Measurements from ENCODE around the gene FCAMR. TPM values are rescaled to one million over a fixed set of nuclear protein-coding genes. Genes with fewer than 3 reads are reported as not detected.
A peak's percentile ranks its signal among the peaks of the same experiment; 100 is the strongest.

The FCAMR gene
- total RNA-seq, 1 experiment from 2014 or later, result not detected

GRCh38 chr1:206957639-206958038 lies 12.6 kb downstream of the FCAMR start:
- DNase-seq, result peak; percentile 5
- Histone ChIP-seq H3K27me3 (ENCODE audit: control insufficient read depth, insufficient read depth, low read length) (no peaks in the 10 kb centered on the region; the same call in 1 of the 2 replicates), H3K36me3 (replicated peaks; ENCODE audit: control insufficient read depth, insufficient read depth, low read length) (no peaks in the 10 kb centered on the region)

GRCh38 chr1:206955476-206956451 lies 14.5 kb downstream of the FCAMR start:
- H3K4me3 ChIP-seq (ENCODE audit: insufficient read depth, low read depth, low read length), result no peak overlapping the region
- no peak for DNase-seq
- no peaks in the 10 kb centered on the region for H3K36me3 ChIP-seq (replicated peaks; ENCODE audit: control insufficient read depth, insufficient read depth, low read length)
- H3K27me3 ChIP-seq (ENCODE audit: control insufficient read depth, insufficient read depth, low read length), result no peaks in the 10 kb centered on the region

More at GRCh38 chr1:206957639-206958038, 12.6 kb downstream of the FCAMR start:
- H3K4me3 ChIP-seq (ENCODE audit: insufficient read depth, low read depth, low read length), result no peak overlapping the region

DNA sequence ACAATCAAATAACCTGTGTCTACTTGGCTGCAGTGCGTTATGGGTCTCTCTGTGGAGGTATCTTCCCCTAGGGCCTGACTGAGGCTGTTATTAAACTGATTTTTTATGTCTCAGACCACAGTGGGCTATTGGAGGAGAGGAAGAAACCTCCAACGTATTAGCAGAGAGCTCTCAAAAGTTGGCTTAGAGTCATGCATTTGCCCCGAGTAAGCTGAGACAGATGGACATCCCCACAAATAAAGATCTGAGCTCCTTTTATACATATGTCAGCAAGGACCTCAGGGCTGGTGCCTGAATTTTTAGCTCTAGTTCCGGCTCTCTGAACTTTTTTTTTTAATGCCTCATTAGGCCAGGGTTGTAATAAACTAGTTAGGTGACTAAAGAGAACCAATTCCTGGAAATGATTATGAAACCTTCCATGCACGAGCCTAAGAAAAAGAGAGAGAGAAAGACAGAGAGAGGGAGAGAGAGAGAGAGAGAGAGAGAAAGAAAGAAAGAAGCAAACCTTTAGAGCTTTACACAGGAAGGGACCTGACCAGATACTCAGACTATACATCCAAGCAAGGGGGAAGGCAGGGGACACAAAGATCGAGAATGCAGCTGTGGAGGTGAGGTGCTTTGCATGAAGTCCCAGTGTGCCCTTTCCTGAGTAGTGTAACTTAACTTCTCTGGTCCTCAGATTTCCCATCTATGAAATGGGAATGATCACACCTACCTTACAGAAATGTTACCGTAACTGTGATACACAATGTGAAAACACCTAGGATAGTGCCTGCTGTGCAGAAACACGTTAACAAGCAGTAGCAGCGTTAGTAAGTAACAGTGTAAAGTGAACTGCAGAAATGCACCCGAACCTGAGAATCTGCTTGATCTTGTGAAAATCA lies 15.6 kb downstream of the FCAMR start:
- H3K36me3 ChIP-seq (replicated peaks; ENCODE audit: control insufficient read depth, insufficient read depth, low read length), result no peaks in the 10 kb centered on the region
- no peak for DNase-seq
- H3K27me3 ChIP-seq (ENCODE audit: control insufficient read depth, insufficient read depth, low read length), result no peaks in the 10 kb centered on the region
- H3K4me3 ChIP-seq (ENCODE audit: insufficient read depth, low read depth, low read length), result no peak overlapping the region

- H3K4me3 ChIP-seq (ENCODE audit: insufficient read depth, low read depth, low read length), result no peak overlapping the region
- H3K36me3 ChIP-seq (replicated peaks; ENCODE audit: control insufficient read depth, insufficient read depth, low read length), result no peaks in the 10 kb centered on the region
- H3K27me3 ChIP-seq (ENCODE audit: control insufficient read depth, insufficient read depth, low read length), result no peaks in the 10 kb centered on the region
- DNase-seq, result no peak
Measured at GRCh38 chr1:206953626-206954025, 16.6 kb downstream of the FCAMR start.

- Histone ChIP-seq H3K27me3 (ENCODE audit: control insufficient read depth, insufficient read depth, low read length) (no peaks in the 10 kb centered on the region), H3K36me3 (replicated peaks; ENCODE audit: control insufficient read depth, insufficient read depth, low read length) (no peaks in the 10 kb centered on the region), H3K4me3 (ENCODE audit: insufficient read depth, low read depth, low read length) (no peak overlapping the region)
- no peak for DNase-seq
Measured at GRCh38 chr1:206953126-206953525, 17.1 kb downstream of the FCAMR start.

- H3K27me3 ChIP-seq (ENCODE audit: control insufficient read depth, insufficient read depth, low read length), result no peaks in the 10 kb centered on the region
- no peaks in the 10 kb centered on the region for H3K36me3 ChIP-seq (replicated peaks; ENCODE audit: control insufficient read depth, insufficient read depth, low read length)
- no peak overlapping the region for H3K4me3 ChIP-seq (ENCODE audit: insufficient read depth, low read depth, low read length)
- DNase-seq, result no peak
Measured at GRCh38 chr1:206952171-206952570, 18.1 kb downstream of the FCAMR start.

DNA sequence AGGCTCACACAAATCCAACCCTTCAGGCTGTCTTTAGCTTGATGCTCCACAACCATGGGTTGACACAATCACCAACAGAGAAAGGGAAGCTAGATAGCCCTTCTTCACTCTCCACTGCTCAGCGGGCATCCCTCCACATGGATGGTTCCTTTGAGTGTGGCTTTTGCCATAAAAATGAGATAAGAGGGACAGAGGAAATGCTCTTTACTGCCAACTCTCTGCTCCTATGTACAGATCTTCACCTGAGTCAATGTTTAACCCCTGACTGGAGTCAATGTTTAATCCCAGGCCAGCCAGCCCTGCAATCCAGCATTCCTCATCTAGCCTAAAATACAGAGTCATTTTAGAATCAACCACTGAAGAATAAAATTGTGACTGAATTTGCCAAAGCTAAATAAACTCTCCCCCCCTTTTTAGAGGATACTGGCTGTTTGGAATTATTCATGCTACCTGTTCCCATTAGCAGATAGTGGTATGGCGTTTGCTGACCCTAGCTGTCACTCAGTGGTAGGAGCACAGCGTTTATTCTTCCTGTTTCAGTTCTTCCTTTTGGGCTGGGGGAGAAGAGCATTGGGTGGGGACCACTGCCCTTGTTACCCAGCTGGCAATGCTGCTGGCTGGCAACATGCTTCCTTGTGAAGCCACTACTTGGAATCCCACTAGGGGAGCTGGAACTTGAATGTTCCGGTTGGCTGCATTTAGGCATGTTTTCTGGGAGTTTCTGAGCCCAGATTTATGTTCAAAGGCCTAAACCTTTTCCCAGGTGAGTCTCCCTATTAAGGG lies 18.8 kb downstream of the FCAMR start:
- H3K36me3 ChIP-seq (replicated peaks; ENCODE audit: control insufficient read depth, insufficient read depth, low read length), result no peaks in the 10 kb centered on the region
- no peaks in the 10 kb centered on the region for H3K27me3 ChIP-seq (ENCODE audit: control insufficient read depth, insufficient read depth, low read length)
- H3K4me3 ChIP-seq (ENCODE audit: insufficient read depth, low read depth, low read length), result no peak overlapping the region
- no peak for DNase-seq

GRCh38 chr1:206949641-206950040 lies 20.6 kb downstream of the FCAMR start:
- no peaks in the 10 kb centered on the region for H3K36me3 ChIP-seq (replicated peaks; ENCODE audit: control insufficient read depth, insufficient read depth, low read length)
- H3K27me3 ChIP-seq (ENCODE audit: control insufficient read depth, insufficient read depth, low read length), result no peaks in the 10 kb centered on the region; the same call in 1 of the 2 replicates
- no peak overlapping the region for H3K4me3 ChIP-seq (ENCODE audit: insufficient read depth, low read depth, low read length)
- no peak for DNase-seq

DNA sequence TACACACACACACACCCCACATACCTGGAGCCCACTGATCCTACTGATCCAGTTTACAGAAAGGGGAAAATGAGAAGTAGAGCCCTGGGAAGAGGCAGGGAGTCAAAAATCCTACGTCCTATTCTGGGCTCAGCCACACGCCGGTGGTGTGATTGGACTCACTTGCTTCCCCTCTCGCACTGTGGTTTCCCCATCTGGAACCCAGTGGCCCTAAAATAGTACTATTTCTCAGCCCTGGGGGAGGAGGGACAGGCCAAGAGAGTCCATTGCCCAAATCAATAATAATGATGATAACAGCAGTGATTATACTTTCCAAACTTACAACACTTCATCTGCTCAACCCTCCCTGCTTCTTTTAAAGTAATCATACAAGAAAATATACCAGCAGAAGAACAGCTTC lies 21.1 kb downstream of the FCAMR start:
- Histone ChIP-seq H3K36me3 (replicated peaks; ENCODE audit: control insufficient read depth, insufficient read depth, low read length) (no peaks in the 10 kb centered on the region), H3K4me3 (ENCODE audit: insufficient read depth, low read depth, low read length) (no peak overlapping the region), H3K27me3 (ENCODE audit: control insufficient read depth, insufficient read depth, low read length) (no peaks in the 10 kb centered on the region; the same call in 1 of the 2 replicates)
- no peak for DNase-seq

GRCh38 chr1:206947255-206947654 lies 23.0 kb downstream of the FCAMR start:
- no peaks in the 10 kb centered on the region; the same call in 1 of the 2 replicates for H3K27me3 ChIP-seq (ENCODE audit: control insufficient read depth, insufficient read depth, low read length)
- DNase-seq, result no peak
- no peaks in the 10 kb centered on the region for H3K36me3 ChIP-seq (replicated peaks; ENCODE audit: control insufficient read depth, insufficient read depth, low read length)
- no peak overlapping the region for H3K4me3 ChIP-seq (ENCODE audit: insufficient read depth, low read depth, low read length)

DNA sequence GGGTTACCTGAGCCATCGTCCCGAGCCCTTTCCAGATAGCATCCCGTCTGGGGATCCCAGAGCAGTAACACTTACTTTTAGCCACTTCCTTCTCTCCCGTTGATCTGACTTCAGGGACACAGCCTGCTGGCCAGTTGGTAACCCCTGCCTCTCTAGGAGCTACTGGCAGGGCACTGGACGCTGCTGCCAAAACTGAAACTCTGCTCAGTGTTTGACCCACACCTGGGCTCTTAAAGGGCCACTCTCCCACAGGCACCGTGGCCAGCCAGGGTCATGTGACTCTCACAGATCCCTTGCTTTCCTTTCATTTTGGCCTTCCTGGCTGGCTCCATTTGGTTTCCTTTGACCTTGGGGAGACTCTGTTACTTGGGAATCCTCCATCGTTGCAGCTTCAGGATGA lies 24.0 kb downstream of the FCAMR start, which contains the start of gene PIGR:
Gene PIGR, minus strand, starts transcription at position 206 of the 400 bp plus-strand sequence. CDS start 5,935 bp downstream, outside the sequence.
- H3K36me3 ChIP-seq (replicated peaks; ENCODE audit: control insufficient read depth, insufficient read depth, low read length), result no peaks in the 10 kb centered on the region
- no peaks in the 10 kb centered on the region; the same call in 1 of the 2 replicates for H3K27me3 ChIP-seq (ENCODE audit: control insufficient read depth, insufficient read depth, low read length)
- no peak within 1 kb of the TSS for H3K4me3 ChIP-seq (ENCODE audit: insufficient read depth, low read depth, low read length)
- no peak for DNase-seq

DNA sequence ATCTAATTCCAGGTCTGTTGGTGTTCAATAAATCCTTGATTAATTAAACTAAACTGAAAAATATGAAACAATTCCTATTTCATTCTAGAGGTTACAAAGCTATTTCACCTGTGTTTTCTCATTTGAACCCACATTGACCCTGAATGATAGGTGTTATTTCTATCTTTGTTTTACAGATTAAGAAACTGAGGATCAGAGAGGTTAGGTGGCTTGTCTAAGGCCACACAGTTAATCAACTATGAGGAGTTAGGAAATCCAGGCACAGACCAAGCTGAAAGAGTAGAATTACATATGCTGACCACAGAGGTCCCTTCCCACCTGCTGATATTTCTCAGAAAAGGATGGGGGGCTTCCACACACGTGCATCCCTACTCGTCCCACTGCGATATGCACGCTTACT lies 24.5 kb downstream of the FCAMR start:
- Histone ChIP-seq H3K27me3 (ENCODE audit: control insufficient read depth, insufficient read depth, low read length) (no peaks in the 10 kb centered on the region; the same call in 1 of the 2 replicates), H3K36me3 (replicated peaks; ENCODE audit: control insufficient read depth, insufficient read depth, low read length) (no peaks in the 10 kb centered on the region), H3K4me3 (ENCODE audit: insufficient read depth, low read depth, low read length) (no peak overlapping the region)
- DNase-seq, result no peak

GRCh38 chr1:206944703-206945102 lies 25.6 kb downstream of the FCAMR start:
- no peak for DNase-seq
- H3K36me3 ChIP-seq (replicated peaks; ENCODE audit: control insufficient read depth, insufficient read depth, low read length), result no peaks in the 10 kb centered on the region
- H3K4me3 ChIP-seq (ENCODE audit: insufficient read depth, low read depth, low read length), result no peak overlapping the region
- H3K27me3 ChIP-seq (ENCODE audit: control insufficient read depth, insufficient read depth, low read length), result no peaks in the 10 kb centered on the region; the same call in 1 of the 2 replicates

Data from H7 (cell line).